ENCODE data around the gene MAP3K3.
A peak's percentile ranks its signal among the peaks of the same experiment; 100 is the strongest.

Gene MAP3K3

DNA sequence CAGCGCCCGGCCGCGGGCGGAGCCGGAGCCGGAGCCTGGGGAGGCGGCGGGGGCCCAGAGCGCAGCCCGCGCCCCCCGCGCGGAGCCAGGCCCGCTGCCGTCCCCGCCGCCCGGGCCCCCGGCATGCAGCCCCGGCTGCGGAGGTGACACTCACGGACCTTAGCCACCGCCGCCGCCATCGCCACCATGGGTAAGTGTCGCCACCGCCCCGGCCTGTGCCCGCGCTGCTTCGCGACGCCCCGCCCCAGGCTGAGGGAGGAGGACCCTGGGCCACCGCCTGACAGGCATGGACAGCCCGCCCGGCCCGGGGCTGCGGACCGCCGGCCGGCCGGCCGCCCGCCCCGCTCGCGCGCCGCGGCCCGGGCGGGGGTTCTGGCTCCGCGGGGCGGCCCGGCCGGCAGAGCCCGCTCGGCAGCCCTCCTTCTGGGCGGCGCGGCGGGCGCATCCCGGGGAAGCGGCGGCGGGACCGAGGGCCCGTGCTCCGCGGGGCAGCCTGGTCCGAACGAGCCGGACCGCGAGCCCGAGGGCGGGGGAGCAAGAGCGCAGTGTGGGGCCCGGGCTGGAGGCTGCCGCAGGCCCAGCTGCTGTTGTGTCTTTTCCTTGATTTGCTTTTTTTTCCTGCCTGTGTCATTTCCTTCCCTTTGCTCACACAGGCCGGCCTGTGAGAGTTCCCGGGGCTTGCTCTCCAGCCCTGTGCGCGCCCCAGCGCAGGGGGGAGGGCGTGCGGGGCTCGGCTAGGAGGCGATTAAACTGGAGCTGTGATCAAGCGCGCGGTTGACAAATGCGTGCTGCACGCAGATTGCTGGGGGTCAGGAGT is 565 bp downstream of the MAP3K3 start:
- ATAC-seq (peak; percentile 20), DNase-seq (peak; percentile 75)

DNA sequence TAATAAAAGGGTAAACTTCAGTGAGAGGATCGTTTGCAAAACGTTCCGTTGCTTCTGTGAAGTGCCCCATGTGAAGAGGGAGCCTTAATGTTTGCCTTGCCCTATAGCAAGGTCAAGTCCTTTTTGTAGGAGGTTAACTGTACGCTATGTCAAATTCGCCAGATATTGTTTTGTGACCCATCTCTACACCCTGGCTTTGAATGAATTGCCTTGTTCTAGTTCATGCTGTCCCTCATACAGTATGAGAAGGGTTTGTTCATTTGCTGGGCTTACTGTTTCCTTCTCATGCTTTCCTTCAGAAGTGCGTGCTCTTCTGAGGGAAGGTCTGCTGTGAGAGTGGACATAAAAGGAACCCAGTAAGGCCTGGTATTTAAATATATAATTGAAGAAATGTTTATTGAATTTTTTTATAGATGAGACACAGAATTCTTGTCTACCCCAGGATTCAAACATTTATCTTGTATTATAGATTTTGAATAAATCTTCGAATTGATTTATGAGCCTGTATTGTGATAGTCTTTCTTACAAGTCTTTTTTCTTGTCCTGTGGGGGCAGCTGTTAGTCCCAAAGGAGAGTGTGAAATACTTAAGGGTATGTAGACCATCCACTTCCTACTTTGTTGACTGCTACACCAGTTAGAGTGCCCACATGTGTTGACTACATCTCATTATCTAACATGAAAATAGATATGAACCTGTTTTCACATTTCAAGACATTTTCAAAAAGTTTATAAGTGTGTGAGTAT is 1.7 kb downstream of the MAP3K3 start:
- no peak for ATAC-seq
- no peak for DNase-seq

DNA sequence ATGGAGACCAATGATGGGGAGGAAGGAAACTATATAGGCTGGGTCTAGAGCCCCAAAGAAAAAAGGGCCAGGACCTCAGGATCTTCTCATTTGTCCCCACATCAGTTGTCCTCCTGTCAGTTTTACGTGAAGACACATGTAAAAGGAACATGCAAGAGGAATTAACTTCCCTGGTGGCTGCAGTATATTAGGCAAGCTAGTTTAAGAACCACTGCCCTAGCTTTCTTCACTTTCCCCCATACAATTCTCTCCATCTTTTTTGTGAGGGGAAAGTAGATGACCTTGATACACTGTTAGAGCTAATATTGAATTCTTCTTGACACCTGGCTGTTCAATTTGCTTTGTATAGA is 2.3 kb downstream of the MAP3K3 start:
- DNase-seq (no peak), ATAC-seq (no peak)

DNA sequence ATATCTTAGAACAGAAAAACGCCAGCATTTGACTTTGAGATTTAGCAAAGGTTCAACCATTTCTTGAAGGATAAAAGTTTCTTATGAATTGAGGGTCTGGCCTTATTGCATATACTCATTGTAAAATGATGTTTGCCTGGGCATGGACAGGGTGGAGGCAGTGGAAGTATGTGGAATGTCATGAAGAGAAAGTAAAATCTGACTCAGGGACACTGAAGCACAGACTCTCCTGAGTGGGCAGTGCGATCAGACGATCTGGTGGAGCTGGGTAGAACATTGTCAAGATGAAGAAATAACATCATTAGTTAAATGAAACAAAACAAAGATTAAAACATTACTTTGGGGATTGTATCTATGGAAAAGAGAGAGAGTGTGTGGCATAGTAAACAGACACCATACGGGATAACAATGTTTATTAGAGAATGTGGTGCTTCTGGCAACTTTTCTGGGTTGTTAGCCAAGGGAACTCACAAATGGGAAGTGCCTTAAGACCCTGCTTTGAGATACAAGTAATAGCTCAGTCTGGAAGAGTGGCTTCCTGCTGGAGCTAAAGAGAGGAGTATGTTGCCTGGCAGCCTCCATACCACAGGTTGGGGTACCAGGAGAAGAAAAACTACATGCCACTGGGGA is 4.4 kb downstream of the MAP3K3 start:
- ATAC-seq = no peak
- no peak for DNase-seq

DNA sequence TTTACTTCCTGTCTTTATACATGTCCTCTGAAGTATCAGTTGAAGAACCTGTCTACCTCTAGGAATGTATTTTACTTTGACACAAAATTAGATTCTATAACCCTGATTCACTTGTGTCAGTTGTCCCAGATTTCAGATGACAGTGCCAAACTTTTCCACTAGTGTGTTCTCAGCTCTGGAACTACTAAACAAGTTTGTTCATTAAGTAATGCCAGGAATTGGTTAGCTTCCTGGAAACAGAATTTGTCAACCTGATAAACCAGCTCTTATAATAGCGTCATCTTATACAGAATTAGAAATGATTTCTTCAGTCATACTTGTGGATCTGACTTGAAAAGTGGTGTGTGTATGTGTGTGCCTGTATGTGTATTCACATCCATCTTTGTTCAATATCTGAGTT is 7.4 kb downstream of the MAP3K3 start:
- ATAC-seq (no peak), DNase-seq (no peak)

DNA sequence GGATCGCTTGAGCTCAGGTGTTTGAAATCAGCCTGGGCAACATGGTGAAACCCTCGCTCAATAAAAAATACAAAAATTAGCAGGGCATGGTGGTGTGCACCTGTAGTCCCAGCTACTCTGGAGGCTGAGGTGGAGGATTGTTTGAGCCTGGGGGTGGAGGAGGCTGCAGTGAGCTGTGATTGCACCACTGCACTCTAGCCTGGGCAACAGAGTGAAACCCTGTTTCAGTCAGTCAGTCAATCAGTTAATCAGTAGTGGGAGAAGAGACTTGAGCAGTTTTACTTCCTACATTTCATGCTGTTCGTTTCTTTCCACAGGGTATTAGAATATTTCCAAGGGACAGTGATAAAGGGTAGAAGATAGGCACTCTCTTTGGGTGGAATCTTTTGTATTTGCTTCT is 8.8 kb downstream of the MAP3K3 start:
- ATAC-seq = no peak

DNA sequence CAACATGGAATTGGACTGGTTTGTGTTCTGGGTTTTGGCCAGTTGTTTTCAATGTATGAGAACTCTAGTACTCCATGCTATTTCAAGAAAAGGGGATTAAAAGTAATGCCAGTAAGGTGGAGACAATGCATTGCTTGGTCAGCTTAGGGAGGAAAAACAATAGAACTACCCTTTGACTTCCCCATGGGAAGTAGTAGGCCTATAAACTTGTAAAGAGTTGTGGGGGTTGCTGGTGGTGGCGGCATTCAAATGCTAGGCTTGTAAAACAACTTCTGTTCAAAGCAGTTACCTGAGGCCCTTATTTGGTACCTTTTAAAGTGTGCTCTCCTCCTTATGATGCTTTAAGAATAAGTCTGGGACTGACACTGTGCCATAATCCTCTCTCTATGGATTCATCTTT is 9.4 kb downstream of the MAP3K3 start:
- no peak for DNase-seq
- ATAC-seq = no peak

More for the DNA sequence above, 8.8 kb downstream of the MAP3K3 start:
- no peak for DNase-seq

DNA sequence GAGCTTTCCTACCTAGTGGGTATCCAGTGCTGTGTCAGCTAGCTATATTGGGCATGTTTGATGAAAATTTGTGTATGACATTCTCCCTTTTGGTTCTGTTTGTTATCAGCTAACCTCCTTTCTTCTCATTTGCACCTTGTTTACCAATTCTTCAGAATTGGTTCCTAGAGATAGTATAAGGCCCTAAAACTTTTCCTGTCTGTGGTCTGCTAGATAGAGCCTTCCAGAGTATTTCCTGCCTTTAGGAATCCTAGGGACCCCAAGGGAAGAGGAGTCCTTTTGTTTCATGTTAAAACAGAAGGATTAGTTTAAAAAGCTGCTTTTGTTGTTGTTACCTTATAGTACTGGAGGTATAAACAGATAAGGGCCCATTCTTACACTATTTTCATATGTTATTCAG is 11.5 kb downstream of the MAP3K3 start:
- no peak for DNase-seq
- no peak for ATAC-seq

DNA sequence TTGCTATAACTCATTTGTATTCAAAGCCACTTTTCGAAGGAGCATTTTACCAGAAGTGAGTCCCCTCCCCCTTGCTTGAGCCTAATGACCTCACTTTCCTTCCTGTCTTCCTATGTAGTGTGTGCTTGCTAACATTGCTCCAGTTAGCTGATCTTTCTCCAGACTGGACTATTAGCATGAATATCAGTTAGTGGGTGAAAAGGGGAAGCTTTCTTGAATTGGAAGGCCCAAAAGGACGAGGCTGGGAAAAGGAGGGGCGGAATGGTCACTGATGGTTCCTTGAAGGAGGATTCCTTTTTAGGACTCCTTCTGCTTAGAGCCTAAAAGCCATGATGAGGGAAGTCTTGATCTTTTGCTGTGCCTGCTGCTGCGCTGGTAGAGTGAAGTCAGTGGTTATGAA is 11.9 kb downstream of the MAP3K3 start:
- no peak for DNase-seq
- no peak for ATAC-seq

DNA sequence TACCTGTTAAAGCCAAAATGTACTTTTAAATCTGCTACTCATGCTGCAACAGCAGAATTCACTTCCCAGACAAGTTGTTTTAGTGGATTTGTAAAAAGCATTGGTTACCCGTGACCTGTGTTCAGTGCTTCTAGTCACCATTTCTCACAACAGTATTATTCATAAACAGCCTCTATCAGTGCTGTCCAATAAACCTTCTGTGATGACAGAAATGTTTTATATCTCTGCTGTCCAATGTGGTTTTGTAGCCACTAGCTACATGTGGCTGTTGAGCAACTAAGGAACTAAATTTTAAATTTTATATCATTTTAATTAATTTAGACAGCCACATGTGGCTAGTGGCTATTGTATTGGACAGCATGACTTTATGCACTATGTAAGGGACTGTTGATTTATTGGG is 12.6 kb downstream of the MAP3K3 start:
- DNase-seq (no peak), ATAC-seq (no peak)

DNA sequence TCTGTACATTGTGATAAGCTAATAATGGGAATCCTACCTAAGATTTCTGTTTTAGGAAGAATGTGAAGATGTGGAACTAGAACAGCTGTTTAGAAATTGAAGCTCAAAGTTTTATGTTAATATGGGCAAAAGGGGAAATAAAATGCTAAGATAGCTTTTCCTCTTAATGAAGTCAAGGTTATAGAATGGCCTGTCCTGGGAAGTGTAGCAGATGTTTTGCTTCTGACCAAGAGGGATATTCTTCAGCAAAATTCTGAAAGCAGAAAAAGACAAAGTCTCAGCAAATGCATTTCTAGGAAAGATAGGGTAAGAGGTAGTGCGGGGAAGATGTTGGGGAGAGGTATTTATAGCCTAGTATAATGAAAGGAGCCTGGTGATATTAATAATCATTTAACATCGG is 13.1 kb downstream of the MAP3K3 start:
- DNase-seq (no peak), ATAC-seq (no peak)

DNA sequence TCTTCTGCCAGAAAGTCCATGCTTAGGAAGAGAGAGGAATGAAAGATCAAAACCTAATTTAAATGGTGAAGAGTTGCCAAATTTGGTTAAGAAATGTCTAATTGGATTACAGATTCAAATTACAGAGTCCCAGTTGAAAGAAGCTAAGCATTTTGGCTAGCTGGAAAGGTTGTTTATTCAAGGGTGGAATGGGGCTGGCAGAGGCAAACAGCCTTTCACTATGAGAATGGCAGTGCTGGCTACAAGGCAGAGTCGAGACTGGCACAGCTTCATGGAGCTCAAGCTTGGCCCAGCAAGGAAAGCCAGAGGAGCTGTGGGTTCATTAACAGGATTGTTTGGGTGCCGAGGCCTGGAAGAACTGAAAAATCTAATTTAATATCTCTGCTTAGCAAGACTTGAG is 13.6 kb downstream of the MAP3K3 start:
- DNase-seq (no peak), ATAC-seq (no peak)

DNA sequence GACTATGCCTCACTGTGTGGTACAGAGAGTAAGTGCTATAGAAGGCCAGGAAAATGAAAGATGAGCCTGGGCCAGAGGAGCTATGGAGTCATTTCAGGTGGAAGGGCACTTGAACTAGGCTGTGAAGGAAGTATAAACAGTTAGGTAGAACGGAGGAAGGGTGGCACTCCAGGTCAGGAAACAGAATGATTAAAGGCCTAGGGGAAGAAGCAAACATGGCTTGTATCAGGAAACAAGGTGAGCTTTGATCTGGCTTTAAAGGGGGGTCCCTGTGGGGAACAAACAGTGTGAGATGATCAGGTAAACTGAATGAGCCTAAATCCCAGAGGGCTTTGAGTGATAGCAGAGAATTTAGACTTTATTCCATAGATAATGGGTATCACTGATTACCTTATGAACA is 16.9 kb downstream of the MAP3K3 start:
- DNase-seq (no peak), ATAC-seq (no peak)

DNA sequence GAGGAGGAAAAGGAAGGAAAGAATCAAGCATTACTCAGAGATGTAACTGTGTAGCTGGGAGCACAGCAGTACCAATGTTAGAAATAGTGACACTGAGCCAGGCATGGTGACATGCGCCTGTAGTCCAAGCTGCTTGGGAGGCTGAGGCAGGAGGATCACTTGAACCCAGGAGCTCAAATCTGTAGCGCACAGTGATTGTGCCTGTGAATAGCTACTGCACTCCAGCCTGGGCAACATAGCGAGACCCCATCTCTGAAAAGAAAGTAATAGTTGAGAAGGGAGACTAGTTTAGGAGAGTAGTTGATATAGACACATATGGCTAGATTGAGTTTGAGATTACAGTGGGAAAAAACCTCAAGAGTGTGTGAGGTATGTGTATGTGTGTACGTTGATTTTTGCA is 17.8 kb downstream of the MAP3K3 start:
- ATAC-seq (no peak), DNase-seq (no peak)

DNA sequence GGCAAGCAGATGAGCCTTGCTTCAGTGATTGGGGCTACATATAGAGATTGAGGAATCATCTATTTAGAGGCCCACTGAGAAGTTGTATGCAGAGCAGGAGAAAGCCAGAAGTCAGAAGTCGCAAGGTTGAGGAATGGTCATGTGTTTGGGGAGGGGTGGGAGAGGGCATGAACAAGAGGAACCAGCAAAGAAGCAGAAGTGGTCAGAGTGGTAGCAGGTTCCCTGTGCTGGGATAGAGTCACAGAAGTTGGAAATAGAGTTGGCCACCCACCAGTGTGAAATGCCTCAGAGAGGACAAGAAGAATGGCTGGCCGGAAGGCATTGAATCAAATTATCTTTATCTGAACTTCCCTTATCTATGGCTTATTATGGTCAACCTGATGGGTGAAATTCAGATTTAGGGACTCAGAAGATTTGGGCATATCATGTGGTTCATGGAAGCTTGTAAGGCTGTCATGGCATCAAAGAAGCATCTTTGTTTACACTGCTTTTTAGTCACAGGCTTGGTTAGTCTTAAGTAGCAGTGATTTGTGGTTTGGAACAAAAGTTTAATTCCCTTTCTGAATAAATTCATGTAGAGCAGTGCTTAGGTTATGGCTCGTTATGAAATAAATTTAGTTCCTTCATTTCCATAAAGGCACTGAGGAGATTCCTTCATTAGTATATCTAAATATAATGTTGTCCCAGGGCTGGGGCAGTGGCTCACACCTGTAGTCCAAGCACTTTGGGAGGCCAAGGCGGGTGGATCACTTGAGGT is 19.7 kb downstream of the MAP3K3 start:
- no peak for DNase-seq
- no peak for ATAC-seq

DNA sequence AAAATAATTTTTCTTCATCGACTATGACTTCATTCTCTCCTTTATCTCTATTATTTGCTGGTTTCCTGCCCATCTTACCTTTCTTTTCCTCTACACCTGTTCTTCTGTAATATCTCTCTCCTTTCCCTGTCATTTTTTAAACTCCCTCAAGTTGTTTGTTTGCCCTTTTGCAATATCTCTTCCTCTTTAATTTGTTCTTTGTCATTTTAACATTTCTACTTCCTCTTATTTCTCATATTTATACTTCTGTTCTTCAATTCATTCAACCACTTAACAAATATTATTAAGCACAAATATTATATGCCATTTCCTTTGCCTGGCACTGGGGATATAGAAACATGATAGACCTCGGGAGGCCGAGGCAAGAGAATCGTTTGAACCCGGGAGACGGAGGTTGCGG is 22.6 kb downstream of the MAP3K3 start:
- ATAC-seq (no peak), DNase-seq (no peak)

DNA sequence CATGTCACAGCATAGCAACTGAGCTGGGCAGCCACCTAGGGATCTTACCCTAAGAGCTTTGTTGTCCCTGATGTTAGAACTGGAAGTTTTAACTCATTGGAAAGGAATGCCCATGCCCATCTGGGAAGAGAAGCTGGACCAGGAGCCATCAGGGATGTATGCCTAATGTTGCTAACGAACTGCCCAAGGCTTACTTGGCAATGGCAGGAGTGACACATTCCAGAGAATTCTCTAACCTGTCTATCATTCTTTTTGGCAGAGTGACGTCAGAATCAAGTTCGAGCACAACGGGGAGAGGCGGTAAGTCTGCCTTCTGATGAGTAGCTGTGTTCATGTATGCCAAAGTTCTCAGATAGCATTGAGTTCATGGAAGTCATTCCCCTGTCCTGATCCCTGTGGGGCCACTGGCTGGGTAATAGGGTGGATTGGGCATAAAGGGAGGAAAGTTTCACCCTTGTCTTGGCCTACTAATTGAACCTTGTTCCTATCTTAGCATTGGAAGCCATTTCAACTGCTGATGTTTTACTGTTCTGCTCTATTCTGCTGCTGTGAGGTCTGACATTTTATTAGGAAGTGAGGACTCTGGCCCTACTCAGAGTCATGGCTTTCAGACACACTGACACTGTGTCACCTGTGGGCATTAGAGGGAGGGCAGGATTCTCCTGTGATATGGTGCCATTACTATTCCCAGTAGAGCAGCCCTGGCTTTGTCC is 23.7 kb downstream of the MAP3K3 start:
- no peak for ATAC-seq
- DNase-seq = no peak

DNA sequence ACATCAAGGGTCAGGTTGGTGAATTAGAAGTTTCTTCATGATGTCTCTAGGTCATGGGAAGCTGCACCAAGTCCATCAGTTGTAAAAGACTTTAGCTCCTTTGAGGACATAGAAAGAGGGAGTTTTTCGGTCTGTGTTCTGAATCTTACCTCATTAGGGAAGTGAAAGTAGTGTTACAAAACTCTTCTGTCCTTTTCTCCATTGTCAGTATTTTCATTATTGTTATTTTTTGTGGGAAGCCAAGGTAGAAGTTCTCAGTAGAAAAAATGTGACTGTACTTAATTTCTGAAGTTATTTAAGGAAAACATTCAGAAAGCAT is 24.2 kb downstream of the MAP3K3 start:
- ATAC-seq = no peak
- DNase-seq = no peak

DNA sequence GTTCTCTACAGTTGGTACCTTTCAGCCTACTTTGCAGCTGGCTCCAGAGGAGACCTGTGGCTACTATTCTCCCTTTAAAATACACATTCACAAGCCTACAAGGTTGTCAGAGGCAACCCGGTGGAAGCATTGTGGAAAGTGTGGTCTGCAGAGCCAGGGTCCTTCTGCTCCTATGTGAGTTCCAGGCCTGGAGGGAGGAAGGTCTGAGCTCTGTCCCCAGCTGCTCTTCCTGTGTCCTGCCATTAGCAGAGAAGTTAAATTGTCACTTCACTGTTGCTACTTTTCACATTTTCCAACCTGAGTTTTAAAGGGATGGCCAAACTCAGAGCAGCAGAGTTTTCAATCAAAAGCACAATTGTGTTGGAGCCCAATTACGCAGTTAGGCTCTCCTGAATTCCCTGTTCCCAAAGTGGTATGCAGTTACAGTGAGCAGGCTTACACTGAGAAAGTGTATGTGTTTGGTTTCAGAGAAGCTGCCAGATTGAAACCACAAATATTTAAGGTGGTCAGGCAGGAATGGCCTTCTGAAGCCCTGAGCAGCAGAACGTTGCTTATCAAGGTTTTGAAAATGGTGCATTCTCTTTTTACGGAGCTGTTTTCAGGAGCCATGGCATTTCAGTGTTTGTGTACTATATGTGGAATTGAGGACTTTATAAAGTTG is 25.0 kb downstream of the MAP3K3 start:
- no peak for ATAC-seq

DNA sequence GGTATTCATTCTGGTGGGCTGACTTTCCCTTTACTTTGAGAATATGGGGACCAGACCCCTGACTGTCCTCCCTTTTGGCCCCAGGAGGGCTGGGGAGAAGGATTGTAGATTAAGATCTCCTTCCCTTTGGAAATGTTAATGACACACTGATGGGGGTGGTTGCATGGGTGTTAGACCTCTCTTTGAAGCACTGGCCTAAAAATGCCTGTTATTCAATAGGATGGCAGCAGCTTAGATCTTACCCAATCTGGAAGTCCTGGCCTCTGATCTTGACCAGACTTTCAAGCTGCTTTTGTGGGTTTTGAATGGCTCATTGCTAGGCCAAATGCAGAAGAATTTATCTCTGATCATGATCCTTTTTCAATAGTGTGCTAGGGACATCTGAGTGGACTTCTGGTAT is 25.7 kb downstream of the MAP3K3 start:
- ATAC-seq (no peak), DNase-seq (no peak)

More for the DNA sequence above, 25.0 kb downstream of the MAP3K3 start:
- DNase-seq = no peak

DNA sequence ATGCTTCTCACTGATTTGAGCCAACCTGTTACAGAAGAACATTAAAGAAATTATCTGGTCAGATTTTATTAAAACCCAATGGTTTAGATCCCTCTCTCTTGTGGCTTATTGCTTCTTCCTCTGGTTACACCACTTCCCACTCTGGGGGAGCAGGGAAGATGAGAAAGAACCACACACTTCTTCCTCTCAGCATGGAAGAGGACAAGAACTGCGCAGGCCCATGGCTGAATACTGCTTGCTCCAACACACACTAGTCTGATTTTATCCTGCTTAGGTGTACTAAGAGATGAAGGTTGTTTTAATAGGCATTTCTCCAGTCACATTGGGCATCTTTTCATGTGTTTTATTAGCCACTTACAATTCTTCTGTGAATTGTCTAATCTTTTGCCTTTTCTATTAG is 27.6 kb downstream of the MAP3K3 start:
- no peak for DNase-seq
- ATAC-seq = no peak

DNA sequence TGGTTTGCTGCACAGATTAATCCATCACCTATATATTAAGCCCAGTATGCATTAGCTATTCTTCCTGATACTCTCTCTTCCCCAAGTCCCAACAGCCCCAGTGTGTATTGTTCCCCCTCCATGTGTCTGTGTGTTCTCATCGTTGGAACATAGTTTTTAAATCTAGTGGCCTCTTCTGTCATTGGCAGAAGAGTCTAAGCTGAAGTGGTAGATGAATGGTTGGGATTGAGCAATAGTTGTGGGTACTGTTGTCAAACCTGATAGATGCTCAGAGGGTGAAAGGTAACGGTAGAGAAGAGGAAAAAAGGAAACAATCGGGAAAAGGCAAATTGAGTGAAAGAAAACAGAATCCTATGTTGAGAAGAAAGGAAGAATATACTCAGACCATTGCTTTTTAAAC is 29.9 kb downstream of the MAP3K3 start:
- DNase-seq (no peak), ATAC-seq (no peak)
